Smooth muscle cell (in vitro differentiated cells): ENCODE results near the gene ERGIC1. TPM values are rescaled to one million over a fixed set of nuclear protein-coding genes. Genes with fewer than 3 reads are reported as not detected.
A peak's percentile ranks its signal among the peaks of the same experiment; 100 is the strongest.

Experiments used
- DNase-seq: peaks from one replicate; lab custom pipeline; 2025; ENCODE audit not compliant: unreplicated experiment; lab: John Stamatoyannopoulos, UW
- H2AFZ ChIP-seq: fragments of 200-600 bp; sonication (generic); 2 replicates; pipeline ENCODE4 v1.6.0; 2016; ENCODE audit warnings: antibody characterized with exemption, low read depth, mild to moderate bottlenecking
- H3F3A ChIP-seq: fragments of 200-600 bp; sonication (generic); 2 replicates; pipeline ENCODE4 v1.6.0; 2017; ENCODE audit warnings: antibody characterized with exemption, low read depth
- H3K27ac ChIP-seq: fragments of 200-600 bp; sonication (generic); 2 replicates; pipeline ENCODE4 v1.5.1; 2016; ENCODE audit warnings: low read depth, mild to moderate bottlenecking
- H3K27me3 ChIP-seq: fragments of 200-600 bp; sonication (generic); 2 replicates; pipeline ENCODE4 v1.6.1; 2016; ENCODE audit warnings: low read depth, mild to moderate bottlenecking
- H3K36me3 ChIP-seq: fragments of 200-600 bp; sonication (generic); 2 replicates; pipeline ENCODE4 v1.5.1; 2016; ENCODE audit warnings: low read depth
- H3K4me1 ChIP-seq: fragments of 200-600 bp; sonication (generic); 2 replicates; pipeline ENCODE4 v1.5.1; 2016; ENCODE audit warnings: low read depth
- H3K4me2 ChIP-seq: fragments of 200-600 bp; sonication (generic); 2 replicates; pipeline ENCODE4 v1.6.0; 2016; ENCODE audit warnings: mild to moderate bottlenecking
- H3K4me3 ChIP-seq: fragments of 200-600 bp; sonication (generic); 2 replicates; pipeline ENCODE4 v1.5.1; 2016; ENCODE audit warnings: mild to moderate bottlenecking
- H3K79me2 ChIP-seq: fragments of 200-600 bp; sonication (generic); 2 replicates; pipeline ENCODE4 v1.6.0; 2016; ENCODE audit warnings: low read depth, mild to moderate bottlenecking
- H3K9ac ChIP-seq: fragments of 200-600 bp; sonication (generic); 2 replicates; pipeline ENCODE4 v1.6.0; 2016; ENCODE audit warnings: low read depth
- H3K9me3 ChIP-seq: fragments of 200-600 bp; sonication (generic); replicated peaks from 2 replicates; pipeline ENCODE4 v1.5.1; 2016; ENCODE audit warnings: low read depth
- H4K20me1 ChIP-seq: fragments of 200-600 bp; sonication (generic); 2 replicates; pipeline ENCODE4 v1.6.0; 2016; ENCODE audit warnings: low read depth
- CTCF ChIP-seq: fragments of 200-600 bp; sonication (generic); IDR thresholded peaks from 2 replicates; pipeline ENCODE4 v1.5.1; 2017; ENCODE audit warnings: borderline replicate concordance, mild to moderate bottlenecking, antibody characterized with exemption; ENCODE audit not compliant: insufficient read depth, poor library complexity, severe bottlenecking
- WGBS: methylation state at CpG from one replicate; pipeline ENCODE4 v1.1.7; 2016; ENCODE audit warnings: low lambda C conversion rate; 5-methylcytosine and 5-hydroxymethylcytosine counted together
- polyA plus RNA-seq: library from polyadenylated mRNA; unstranded; fragments of >200 nt; fragmentation: Nextera tagmentation; extraction: Ambion mirVana; gene quantifications from 2 replicates; pipeline ENCODE4 v1.2.1, GENCODE V29; 2016
- total RNA-seq: library from RNA; depleted of rRNA; stranded (reverse); fragments of >200 nt; gene quantifications from 2 replicates; pipeline ENCODE4 v1.2.3, GENCODE V29; 2014

Gene ERGIC1
- total and polyA plus RNA-seq, 2 experiments from 2014 or later = 38.2 to 140 TPM

GRCh38 chr5:172873513-172873912 is 39.5 kb downstream of the ERGIC1 start:
- no peak for DNase-seq
- no peak overlapping the region for H2AFZ ChIP-seq
- H3K4me1 ChIP-seq = peaks cover 13% of the 10 kb centered on the region
- H3F3A ChIP-seq = peaks cover 8% of the 10 kb centered on the region
- no peak overlapping the region for H3K4me2 ChIP-seq
- H3K4me3 ChIP-seq = no peak overlapping the region
- H3K36me3 ChIP-seq = no peaks in the 10 kb centered on the region
- peaks cover 5% of the 10 kb centered on the region for H4K20me1 ChIP-seq
- no peak overlapping the region for H3K9ac ChIP-seq
- H3K27ac ChIP-seq = no peak overlapping the region
- H3K9me3 ChIP-seq = no peaks in the 10 kb centered on the region
- peaks cover 43% of the 10 kb centered on the region for H3K79me2 ChIP-seq
- no peak for TF ChIP-seq CTCF
- H3K27me3 ChIP-seq = no peaks in the 10 kb centered on the region
- WGBS = 97% methylated on average over 3 of the region's 3 CpGs

- no peak overlapping the region for H3K9ac ChIP-seq
- H3K79me2 ChIP-seq = peaks cover 43% of the 10 kb centered on the region
- no peak for DNase-seq
- no peaks in the 10 kb centered on the region for H4K20me1 ChIP-seq
- H3K9me3 ChIP-seq = no peaks in the 10 kb centered on the region
- WGBS = 95% methylated on average over 8 of the region's 8 CpGs
- no peak overlapping the region for H3K27ac ChIP-seq
- H3K27me3 ChIP-seq = no peaks in the 10 kb centered on the region
- TF ChIP-seq CTCF = no peak
- no peak overlapping the region for H2AFZ ChIP-seq
- H3K4me1 ChIP-seq = peaks cover 12% of the 10 kb centered on the region
- no peak overlapping the region for H3K4me3 ChIP-seq
- peaks cover 14% of the 10 kb centered on the region for H3F3A ChIP-seq
- H3K4me2 ChIP-seq = no peak overlapping the region
- H3K36me3 ChIP-seq = no peaks in the 10 kb centered on the region
Observed at GRCh38 chr5:172874647-172875504, 40.8 kb downstream of the ERGIC1 start.

GRCh38 chr5:172875505-172876279 is 41.6 kb downstream of the ERGIC1 start:
- Histone ChIP-seq H3K4me1 (peaks cover 12% of the 10 kb centered on the region), H3K4me2 (no peak overlapping the region), H3K27ac (peak overlapping the region; percentile 15), H4K20me1 (no peaks in the 10 kb centered on the region), H3F3A (peaks cover 14% of the 10 kb centered on the region), H3K36me3 (no peaks in the 10 kb centered on the region), H2AFZ (no peak overlapping the region), H3K4me3 (no peak overlapping the region), H3K79me2 (peaks cover 43% of the 10 kb centered on the region), H3K9me3 (no peaks in the 10 kb centered on the region), H3K27me3 (no peaks in the 10 kb centered on the region), H3K9ac (peak overlapping the region; percentile 16)
- no peak for TF ChIP-seq CTCF
- WGBS = 66% methylated on average over 7 of the region's 7 CpGs
- DNase-seq = no peak
